Renal pelvis (tissue), 4 donors: Measurements from ENCODE around the gene XKR7. TPM values are rescaled to one million over a fixed set of nuclear protein-coding genes. Genes with fewer than 3 reads are reported as not detected.

ENCODE experiments used
- DNase-seq: peaks from one replicate; pipeline ENCODE4 v3.0.0-alpha.2; 2013
- polyA plus RNA-seq, 3 donors: library from polyadenylated mRNA; unstranded; fragments of 120-200 nt; gene quantifications; one replicate each; pipeline ENCODE4 v1.2.1, GENCODE V29; 2013; ENCODE audit not compliant: insufficient read length in 3 of 3

The XKR7 gene
- polyA plus RNA-seq, 3 donors, result 0.25 to 0.58 (median 0.43) TPM

DNA sequence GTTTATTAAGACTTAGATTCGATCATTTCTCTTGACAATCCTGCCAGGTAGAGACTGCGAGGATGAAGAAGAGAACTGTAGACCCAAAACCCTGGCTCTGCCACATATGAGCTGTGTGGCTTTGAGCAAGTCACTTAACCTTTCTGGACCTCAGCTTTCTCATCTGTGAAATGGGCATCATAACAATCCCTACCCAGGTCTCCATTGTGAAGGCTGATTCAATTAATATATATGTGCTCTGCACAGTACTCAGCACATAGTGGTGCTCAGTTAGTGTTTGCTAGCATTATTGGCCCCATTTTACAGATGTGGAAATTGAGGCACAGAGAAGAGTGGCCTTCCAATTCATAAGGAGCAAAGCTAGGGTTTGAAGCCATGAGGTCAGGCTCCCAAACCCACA lies 7.9 kb downstream of the XKR7 start:
- no peak for DNase-seq

- no peak for DNase-seq
Observed at GRCh38 chr20:31977080-31977479, 9.1 kb downstream of the XKR7 start.

DNA sequence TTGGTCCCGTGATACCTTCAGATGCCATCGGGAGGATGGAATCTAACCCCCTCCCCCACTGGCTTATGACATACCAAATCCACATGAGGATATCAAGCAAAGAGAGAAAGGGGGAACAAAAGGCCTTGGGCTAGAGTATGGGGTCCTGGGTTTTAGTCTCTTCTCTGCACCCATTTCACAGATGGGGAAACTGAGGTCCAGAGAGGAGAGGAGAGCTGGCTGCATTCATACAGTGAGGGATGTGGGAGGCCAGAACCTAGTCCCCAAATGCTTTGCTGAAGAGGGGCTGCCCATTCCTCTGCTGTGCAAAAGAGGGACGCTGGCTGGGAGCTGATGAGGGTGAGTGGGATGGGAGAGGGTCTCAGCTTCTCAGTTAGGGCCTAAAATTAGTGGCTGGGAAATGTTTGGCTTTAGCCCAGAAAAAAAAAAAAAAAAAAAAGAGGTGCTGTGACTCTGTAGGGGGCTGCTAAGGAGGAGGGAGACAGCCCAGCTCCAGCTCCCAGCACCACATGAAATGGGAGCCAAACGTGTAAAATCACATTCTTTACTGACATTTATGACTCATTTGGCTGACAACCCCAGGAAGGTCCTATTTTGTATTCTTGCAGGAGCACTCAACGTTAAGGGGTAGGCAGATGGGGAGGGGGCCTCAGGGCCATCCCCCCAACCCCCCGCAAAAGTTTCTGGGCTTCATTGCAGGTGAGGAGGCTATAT lies 11.9 kb downstream of the XKR7 start:
- no peak for DNase-seq

DNA sequence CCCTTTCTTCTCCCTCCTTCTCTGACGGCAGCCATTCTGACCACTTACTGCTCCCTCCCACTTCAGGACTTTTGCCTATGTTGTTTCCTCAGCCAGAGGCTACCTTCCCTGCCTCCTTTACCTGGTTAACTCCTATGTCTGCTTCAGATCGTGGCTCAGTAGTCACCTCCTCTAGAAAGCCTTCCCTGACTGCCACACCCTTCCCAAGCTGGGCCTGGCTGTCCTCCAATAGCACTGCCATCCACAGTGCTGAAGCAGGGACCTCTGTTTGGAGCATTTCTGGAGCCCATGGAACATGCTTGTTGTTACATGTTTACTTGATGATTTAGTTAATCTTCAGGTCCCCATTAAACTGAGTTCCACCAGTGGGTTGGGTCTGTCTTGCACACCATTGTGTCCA lies 13.8 kb downstream of the XKR7 start:
- DNase-seq, result no peak

DNA sequence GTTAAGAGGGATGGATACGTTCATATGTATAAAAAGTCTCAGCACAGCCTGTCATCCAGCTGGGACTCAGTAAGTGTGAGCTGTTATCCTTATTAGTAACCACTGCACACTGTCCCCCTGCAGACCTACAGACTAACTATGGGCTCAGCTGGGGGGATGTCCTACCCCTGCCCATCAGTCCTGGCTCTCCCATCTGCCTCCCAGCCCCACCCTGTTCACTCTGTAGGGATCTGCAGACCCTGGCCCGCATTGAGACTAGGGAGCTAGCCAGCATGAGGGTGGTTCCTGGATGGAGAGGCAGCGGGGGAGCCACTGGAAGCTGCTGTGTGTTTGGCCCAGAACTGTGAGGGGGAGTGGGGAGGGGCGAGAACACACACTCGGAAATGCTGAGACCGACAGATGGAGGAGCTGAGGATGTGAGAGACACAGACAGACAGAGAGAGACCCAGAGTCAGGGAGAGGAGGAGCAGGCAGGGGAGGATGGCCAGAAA lies 17.1 kb downstream of the XKR7 start:
- DNase-seq, result no peak

DNA sequence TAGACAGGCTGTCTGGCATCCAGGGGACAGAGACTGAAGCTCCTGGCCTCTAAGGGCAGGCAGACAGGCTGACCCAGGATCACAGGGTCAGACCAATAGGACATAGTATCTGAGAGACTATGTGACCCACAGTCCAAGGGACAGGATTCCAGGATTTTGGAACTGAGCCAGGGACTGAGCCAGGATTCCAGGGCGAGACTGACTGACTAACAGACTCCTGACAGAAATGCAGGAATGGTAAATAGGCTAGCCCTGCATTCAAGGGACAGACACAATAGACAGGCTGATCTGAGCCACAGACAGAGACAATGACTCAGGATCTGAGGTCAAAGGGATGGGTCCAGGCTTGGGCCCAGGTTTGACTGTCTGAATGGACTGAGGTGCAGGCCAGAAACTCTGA lies 19.8 kb downstream of the XKR7 start:
- no peak for DNase-seq

DNA sequence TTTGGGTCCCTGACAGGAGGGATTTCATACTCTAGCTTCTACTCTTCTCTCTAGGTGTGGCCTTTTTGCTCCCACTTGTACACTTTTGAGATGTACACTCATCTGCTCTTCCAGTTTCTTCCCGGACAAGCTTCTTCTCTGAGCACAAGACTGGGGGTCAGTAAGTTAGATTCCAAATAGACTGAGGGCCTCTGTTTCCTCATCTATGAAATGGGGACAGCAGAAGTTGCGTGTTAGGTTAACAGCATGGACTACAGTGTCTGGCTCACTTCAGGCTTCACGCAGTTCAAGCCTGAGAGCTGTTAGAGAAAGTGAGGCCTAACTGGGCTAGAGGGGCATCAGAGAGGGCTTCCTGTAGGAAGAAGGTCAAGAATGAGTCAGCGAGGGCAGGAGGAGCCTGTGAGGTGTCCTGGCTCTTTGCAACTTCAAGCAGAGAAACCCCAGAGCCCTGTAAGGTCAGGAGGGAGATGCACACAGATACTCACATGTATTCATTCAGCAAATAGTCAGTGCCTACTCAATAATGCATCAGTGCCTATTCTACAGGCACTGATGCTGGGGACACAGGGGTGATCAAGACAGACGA lies 20.6 kb downstream of the XKR7 start:
- no peak for DNase-seq

- no peak for DNase-seq
Observed at GRCh38 chr20:31989030-31989645, 21.2 kb downstream of the XKR7 start.

DNA sequence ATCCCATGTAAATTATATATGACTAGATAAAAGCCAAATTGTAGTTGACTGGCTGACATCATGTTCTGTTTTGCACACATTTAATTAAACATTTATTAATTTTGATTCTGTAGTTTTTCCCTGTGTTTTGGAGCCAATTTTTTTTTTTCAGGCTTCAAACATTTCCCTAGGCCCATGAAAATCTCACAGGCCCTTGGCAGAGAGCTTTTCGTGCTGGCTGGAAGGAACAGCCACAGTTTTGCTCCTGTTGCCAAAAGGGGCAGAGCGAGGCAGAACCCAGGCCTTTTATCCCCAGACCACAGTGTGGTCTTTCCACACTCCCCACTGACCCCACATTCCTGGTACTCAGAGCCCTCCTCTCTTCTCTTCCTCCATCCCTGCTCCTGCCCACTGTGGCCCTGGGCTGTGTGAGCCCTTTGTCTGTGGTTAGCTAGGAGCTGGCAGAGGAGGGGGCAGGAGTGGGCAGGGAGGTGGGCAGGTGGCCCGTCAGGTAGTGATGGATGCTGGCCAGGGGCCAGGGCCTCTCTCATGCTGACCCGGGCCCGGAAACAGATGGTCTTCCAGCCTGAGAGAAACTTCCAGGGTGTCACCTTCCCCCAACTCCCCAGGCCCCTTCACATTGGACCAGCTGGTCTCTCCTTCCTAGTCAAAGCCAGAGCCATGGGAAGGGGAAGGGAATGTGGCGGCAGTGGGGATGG lies 22.8 kb downstream of the XKR7 start:
- DNase-seq, result no peak

- no peak for DNase-seq
Observed at GRCh38 chr20:31991339-31991705, 23.4 kb downstream of the XKR7 start.

GRCh38 chr20:31992086-31992485 lies 24.1 kb downstream of the XKR7 start:
- DNase-seq, result no peak

DNA sequence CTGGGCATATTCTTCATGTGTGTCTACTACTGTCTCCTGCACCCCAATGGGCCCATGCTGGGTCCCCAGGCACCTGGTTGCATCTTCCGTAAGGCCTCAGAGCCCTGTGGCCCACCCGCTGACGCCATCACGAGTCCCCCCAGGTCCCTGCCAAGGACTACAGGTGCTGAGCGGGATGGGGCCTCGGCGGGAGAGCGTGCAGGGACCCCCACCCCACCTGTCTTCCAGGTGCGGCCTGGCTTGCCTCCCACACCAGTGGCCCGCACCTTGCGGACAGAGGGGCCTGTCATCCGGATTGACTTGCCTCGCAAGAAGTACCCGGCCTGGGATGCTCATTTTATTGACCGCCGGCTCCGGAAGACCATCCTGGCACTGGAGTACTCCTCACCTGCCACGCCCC lies 29.0 kb downstream of the XKR7 start:
- no peak for DNase-seq

DNA sequence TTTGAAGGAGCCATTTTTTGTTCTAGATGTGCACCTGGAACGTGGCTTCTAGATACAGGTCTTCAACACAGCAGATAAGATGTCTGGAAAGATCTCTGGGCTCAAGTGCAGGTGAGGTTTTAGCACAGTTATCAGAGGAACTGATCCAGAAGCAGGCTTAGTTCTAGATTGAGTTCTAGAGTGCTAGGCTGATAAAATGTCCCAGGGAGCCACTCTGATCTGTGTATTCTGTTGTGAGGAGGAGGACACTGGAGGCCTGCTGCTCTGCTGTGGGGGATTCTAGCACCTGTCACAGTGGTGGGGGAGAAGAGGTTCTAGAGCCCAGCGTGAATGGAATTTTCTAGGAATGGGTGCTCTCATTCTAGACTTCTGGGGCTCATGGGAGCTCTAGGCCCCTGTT lies 30.3 kb downstream of the XKR7 start:
- no peak for DNase-seq

GRCh38 chr20:32003325-32003724 lies 35.4 kb downstream of the XKR7 start:
- no peak for DNase-seq

GRCh38 chr20:32004963-32005362 lies 37.0 kb downstream of the XKR7 start:
- DNase-seq, result no peak

DNA sequence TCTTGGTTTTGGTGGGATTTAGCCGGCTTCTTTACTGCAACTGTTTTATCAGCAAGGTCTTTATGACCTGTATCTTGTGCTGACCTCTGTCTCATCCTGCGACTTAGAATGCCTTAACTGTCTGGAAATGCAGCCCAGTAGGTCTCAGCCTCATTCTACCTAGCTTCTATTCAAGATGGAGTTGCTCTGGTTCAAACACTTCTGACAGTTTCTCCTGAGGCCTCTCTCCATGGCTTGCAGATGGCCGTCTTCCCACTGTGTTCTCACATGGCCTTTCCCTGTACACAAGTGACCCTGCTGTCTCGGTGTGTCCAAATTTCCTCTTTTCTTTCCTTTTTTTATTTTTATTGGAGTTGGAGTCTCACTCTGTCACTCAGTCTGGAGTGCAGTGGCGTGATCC lies 38.1 kb downstream of the XKR7 start:
- no peak for DNase-seq

DNA sequence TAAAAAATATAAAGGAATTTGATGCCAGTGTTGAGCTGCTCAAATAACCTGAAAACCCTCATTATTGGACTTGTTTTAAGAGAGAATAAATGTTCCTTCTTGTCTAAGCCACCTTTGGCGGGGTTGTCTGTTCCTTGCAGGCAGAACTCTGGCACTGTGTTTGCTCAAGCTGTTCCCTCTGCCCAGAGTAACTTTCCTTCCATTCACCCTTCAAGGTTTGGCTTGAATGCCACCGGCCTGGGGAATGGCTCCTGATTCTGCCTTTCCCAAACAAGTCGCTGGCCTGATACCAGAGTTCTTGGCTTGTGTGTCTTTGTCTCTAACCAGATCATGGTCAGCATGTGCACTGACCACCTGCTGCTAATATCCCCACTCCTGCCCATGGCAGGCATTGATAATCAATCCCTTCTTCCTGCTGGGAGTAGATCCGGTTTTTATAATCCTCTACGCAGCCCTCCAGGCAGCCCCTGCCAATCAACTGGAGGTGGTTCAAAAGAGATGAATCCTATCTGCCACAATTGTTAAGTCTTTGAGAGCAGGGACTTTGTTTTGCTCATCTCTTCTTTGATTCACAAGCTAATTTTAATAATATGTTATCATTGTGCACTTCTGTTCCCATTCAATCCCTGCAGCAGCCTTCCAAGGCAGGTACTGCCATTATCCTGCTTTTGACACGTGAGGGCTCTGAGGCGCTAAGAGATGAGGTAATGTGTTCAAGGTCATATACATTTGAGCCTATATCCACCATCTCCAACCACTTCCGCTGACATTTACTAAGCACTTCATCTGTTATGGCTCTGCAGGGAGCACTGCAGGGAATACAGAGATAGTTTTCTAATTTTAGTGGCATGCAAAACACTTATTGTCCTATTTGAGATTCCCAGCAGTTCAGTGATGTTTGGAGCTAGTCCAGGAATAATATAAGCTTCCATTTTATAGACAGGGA lies 39.2 kb downstream of the XKR7 start:
- no peak for DNase-seq

- DNase-seq, result no peak
Observed at GRCh38 chr20:32007787-32008616, 40.1 kb downstream of the XKR7 start.

- DNase-seq, result no peak
Observed at GRCh38 chr20:32009564-32009963, 41.6 kb downstream of the XKR7 start.

DNA sequence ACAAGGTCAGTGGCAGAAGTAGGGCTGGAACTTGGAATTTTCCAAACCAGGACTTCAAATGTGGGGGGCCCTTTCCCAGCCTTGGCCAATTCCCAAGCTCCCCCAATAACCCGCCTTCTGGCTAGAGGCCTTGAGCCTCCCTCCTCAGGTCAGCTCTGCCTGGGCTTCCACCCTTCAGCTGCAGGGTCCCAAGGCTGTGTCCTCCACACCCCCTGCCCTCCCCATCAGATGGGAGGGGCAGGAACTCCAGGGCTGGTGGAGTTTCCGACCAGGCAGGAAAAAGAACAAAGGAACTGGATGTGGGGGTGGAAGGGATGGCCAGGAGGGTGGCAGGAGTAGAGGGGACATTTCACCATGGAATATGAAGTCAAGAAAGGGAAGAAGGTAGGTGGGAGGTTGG lies 42.1 kb downstream of the XKR7 start, which contains the start of gene CCM2L:
CCM2L (plus strand) TSS at position 338 of the 400 bp plus-strand sequence; CDS start at position 355, 17 bp downstream.
- DNase-seq, result no peak

DNA sequence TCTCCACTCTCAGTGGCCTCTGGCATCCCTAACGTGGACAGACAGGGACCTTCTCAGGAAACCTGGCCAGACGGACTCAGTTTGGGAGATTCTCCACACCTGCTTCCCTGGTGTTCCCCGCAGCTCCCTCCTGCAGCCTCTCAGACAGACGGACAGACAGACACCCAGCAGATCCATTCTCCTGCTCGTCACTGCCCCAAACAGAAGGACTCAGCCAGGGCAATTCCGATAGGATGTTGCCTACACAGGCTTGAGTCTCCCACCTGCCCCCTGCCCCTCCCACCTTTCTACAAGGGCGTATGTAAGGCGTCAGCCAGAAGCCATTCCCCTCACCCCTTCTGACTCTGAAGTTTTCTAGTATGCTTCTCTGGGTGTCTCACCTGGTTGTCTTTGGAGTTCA lies 42.7 kb downstream of the XKR7 start:
- DNase-seq, result no peak
